K562 (cell line): ENCODE results near the gene METRN. TPM values are rescaled to one million over a fixed set of nuclear protein-coding genes. Genes with fewer than 3 reads are reported as not detected.

Experiments
- ATAC-seq: fragments of 200-7000 bp; cut with Tn5 transposase; 3 replicates; pipeline ENCODE4 v1.9.1; 2020; ENCODE audit warnings: moderate library complexity
- BruUV-seq: library from RNA; stranded (reverse); fragments of 400-500 nt; replicated peaks from 2 replicates; lab custom pipeline; 2021; lab: Mats Ljungman, UMichigan
- CTCF ChIA-PET: fragments of 300-600 bp; formaldehyde crosslinking; extraction: SDS; loops from one replicate; lab custom pipeline; 2021; ENCODE audit warnings: low intra/inter-chr PET ratio; lab: Yijun Ruan, JAX
- POLR2A ChIA-PET: fragments of 300-600, 350-650 bp; sonication (Branson Sonifier 250); formaldehyde crosslinking; extraction: SDS; loops from one replicate; lab custom pipeline; 2021; ENCODE audit warnings: antibody characterized with exemption, inconsistent platforms; lab: Yijun Ruan, JAX
- DNase-seq, 4 experiments: peaks; one replicate each; pipeline versions ENCODE4 v3.0.0 to v3.0.0-alpha.2; 2011 to 2018; ENCODE audit warnings: low spot score in 3 of 4, mixed read lengths in 3 of 4; ENCODE audit errors: extremely low read depth in 1 of 4
- FAIRE-seq: peaks from 2 replicates; lab custom pipeline; 2011; peaks lifted over from hg19 to GRCh38; lab: Jason Lieb, UNC
- H2AFZ ChIP-seq: 2 replicates; pipeline ENCODE4 v1.6.0; 2011; ENCODE audit warnings: low read depth, low read length, control low read depth, inconsistent platforms
- H3K27ac ChIP-seq: fragments of 200-600 bp; 3 replicates; pipeline ENCODE4 v1.8.0; 2011; ENCODE audit warnings: low read depth, mild to moderate bottlenecking, control low read depth, inconsistent platforms, low read length, moderate library complexity, mixed read lengths; ENCODE audit errors: extremely low read depth
- H3K27me3 ChIP-seq, 2 experiments: fragments of 300-600 bp in 1 of 2; 2 replicates in 1 of 2; 3 replicates in 1 of 2; pipeline versions ENCODE4 v1.6.0 to v1.8.0; 2011; ENCODE audit warnings: inconsistent platforms in 2 of 2, low read length in 2 of 2, mild to moderate bottlenecking in 1 of 2, mixed read lengths in 1 of 2, moderate library complexity in 1 of 2; ENCODE audit not compliant: control insufficient read depth in 2 of 2, insufficient read depth in 2 of 2
- H3K36me3 ChIP-seq: fragments of 300-600 bp; 3 replicates; pipeline ENCODE4 v1.8.0; 2011; ENCODE audit warnings: mild to moderate bottlenecking, low read length, inconsistent platforms; ENCODE audit not compliant: control insufficient read depth, insufficient read depth
- H3K4me1 ChIP-seq, 2 experiments: fragments of 200-600 bp in 1 of 2; replicated peaks in 1 of 2; 2 replicates in 1 of 2; 3 replicates in 1 of 2; pipeline versions ENCODE4 v1.5.1 to v1.8.0; 2011; ENCODE audit warnings: inconsistent platforms in 2 of 2, low read length in 2 of 2, mild to moderate bottlenecking in 1 of 2, mixed read lengths in 1 of 2, moderate library complexity in 1 of 2; ENCODE audit not compliant: control insufficient read depth in 2 of 2, insufficient read depth in 2 of 2
- H3K4me2 ChIP-seq: 2 replicates; pipeline ENCODE4 v1.6.1; 2011; ENCODE audit warnings: low read length, control low read depth, inconsistent platforms, mixed read lengths; ENCODE audit not compliant: insufficient read depth
- H3K4me3 ChIP-seq: fragments of 200-600 bp; sonication (generic), shearing (Covaris generic); 2 replicates; pipeline ENCODE4 v1.5.1; 2016; ENCODE audit warnings: control low read depth, inconsistent platforms
- H3K79me2 ChIP-seq: fragments of 200-600 bp; 3 replicates; pipeline ENCODE4 v1.8.0; 2011; ENCODE audit warnings: low read length, inconsistent platforms; ENCODE audit not compliant: control insufficient read depth, insufficient read depth
- H3K9ac ChIP-seq, 2 experiments: 2 replicates each; pipeline versions ENCODE4 v1.6.0 to v1.6.1; 2011; ENCODE audit warnings: low read depth in 2 of 2, low read length in 2 of 2, control low read depth in 1 of 2, inconsistent platforms in 1 of 2, mild to moderate bottlenecking in 1 of 2, mixed read lengths in 1 of 2; ENCODE audit not compliant: insufficient read depth in 1 of 2
- H3K9me1 ChIP-seq: one replicate; pipeline ENCODE4 v1.6.0; 2011; ENCODE audit warnings: inconsistent platforms, mild to moderate bottlenecking, low read length, moderate library complexity; ENCODE audit not compliant: control insufficient read depth, insufficient read depth
- H3K9me3 ChIP-seq: replicated peaks from 2 replicates; pipeline ENCODE4 v1.5.1; 2011; ENCODE audit warnings: low read depth, low read length, inconsistent platforms; ENCODE audit not compliant: control insufficient read depth, insufficient read depth
- H4K20me1 ChIP-seq: replicated peaks from 2 replicates; pipeline ENCODE4 v1.6.1; 2011; ENCODE audit warnings: low read length, inconsistent platforms, mixed read lengths; ENCODE audit not compliant: control insufficient read depth, insufficient read depth
- ATF4 ChIP-seq: fragments of 450-650 bp; formaldehyde crosslinking; IDR thresholded peaks from 2 replicates; pipeline ENCODE4 v1.4.0; 2022; ENCODE audit warnings: mild to moderate bottlenecking, moderate library complexity
- BRF2 ChIP-seq: IDR thresholded peaks from 3 replicates; pipeline ENCODE4 v1.6.1; 2011; ENCODE audit warnings: borderline replicate concordance, mild to moderate bottlenecking; ENCODE audit not compliant: insufficient read length, insufficient read depth
- CBX1 ChIP-seq: sonication (generic); IDR thresholded peaks from 2 replicates; pipeline ENCODE4 v1.6.1; 2016; ENCODE audit warnings: antibody characterized with exemption, low read depth, mild to moderate bottlenecking
- CHD2 ChIP-seq: IDR thresholded peaks from 2 replicates; pipeline ENCODE4 v1.6.1; 2011; ENCODE audit warnings: low read depth, low read length
- KAT2B ChIP-seq: IDR thresholded peaks from one replicate; pipeline ENCODE4 v1.6.1; 2012; ENCODE audit warnings: low read depth, mild to moderate bottlenecking, control low read depth, inconsistent platforms, low read length, moderate library complexity
- MED1 ChIP-seq: sonication (generic); formaldehyde crosslinking; IDR thresholded peaks from 2 replicates; pipeline ENCODE4 v1.8.1; 2023; ENCODE audit warnings: missing genetic modification reagents, borderline replicate concordance
- NFE2L1 ChIP-seq: fragments of 450-650 bp; IDR thresholded peaks from 2 replicates; pipeline ENCODE4 v1.6.1; 2016; ENCODE audit warnings: missing genetic modification characterization, low read depth, mild to moderate bottlenecking, missing compliant biosample characterization, moderate library complexity, borderline replicate concordance
- POLR2G ChIP-seq: fragments of 200-400 bp; formaldehyde crosslinking; IDR thresholded peaks from 2 replicates; pipeline ENCODE4 v1.6.1; 2017; ENCODE audit warnings: low read depth, mild to moderate bottlenecking, antibody characterized with exemption, low read length, moderate library complexity
- RAD21 ChIP-seq, 2 experiments: fragments of 250-450 bp in 1 of 2; fragments of 450-650 bp in 1 of 2; sonication (Bioruptor Pico) in 1 of 2; formaldehyde crosslinking in 1 of 2; IDR thresholded peaks in 1 of 2; conservative IDR thresholded peaks in 1 of 2; 2 replicates each; pipeline versions ENCODE4 v1.4.0 to v1.8.0; 2020 to 2022; ENCODE audit warnings: mild to moderate bottlenecking in 2 of 2, moderate library complexity in 1 of 2
- RBM22 ChIP-seq: fragments of 200-400 bp; formaldehyde crosslinking; IDR thresholded peaks from 2 replicates; pipeline ENCODE4 v1.6.1; 2018; ENCODE audit warnings: low read length, low read depth; ENCODE audit not compliant: poor library complexity, severe bottlenecking
- SAFB ChIP-seq: fragments of 200-400 bp; formaldehyde crosslinking; IDR thresholded peaks from 2 replicates; pipeline ENCODE4 v1.6.1; 2017; ENCODE audit warnings: low read depth, low read length, borderline replicate concordance
- VEZF1 ChIP-seq: fragments of 200-800 bp; sonication (Bioruptor generic); IDR thresholded peaks from 2 replicates; pipeline ENCODE4 v1.6.1; 2017; ENCODE audit warnings: missing genetic modification characterization, missing compliant biosample characterization
- ZNF24 ChIP-seq: fragments of 450-650 bp; IDR thresholded peaks from 2 replicates; pipeline ENCODE4 v1.6.1; 2016
- ZNF589 ChIP-seq: fragments of 200-800 bp; sonication (Bioruptor generic); IDR thresholded peaks from 2 replicates; pipeline ENCODE4 v1.6.1; 2016; ENCODE audit warnings: low read depth, missing genetic modification characterization, missing compliant biosample characterization
- ZNF77 ChIP-seq: fragments of 250-450 bp; sonication (Bioruptor Pico); IDR thresholded peaks from 2 replicates; pipeline ENCODE4 v1.5.0; 2020
- WGBS: fragments of 100-300 bp; shearing (Covaris generic); methylation state at CpG from one replicate; pipeline ENCODE4 v1.1.6; 2016; ENCODE audit warnings: low coverage, mixed read lengths; ENCODE audit not compliant: insufficient coverage; ENCODE audit errors: missing lambda C conversion rate; 5-methylcytosine and 5-hydroxymethylcytosine counted together
- in situ Hi-C: fragments of 300-500 bp; cut with MboI; formaldehyde crosslinking; loops from 4 replicates; pipeline ENCODE4 v1.15.0; 2018; ENCODE audit warnings: inconsistent platforms, mixed read lengths
- intact Hi-C: fragments of 100-400 bp; cut with micrococcal nuclease; formaldehyde crosslinking; loops from 2 replicates; pipeline ENCODE4 v1.14.2; 2022
- polyA plus RNA-seq, 8 experiments: library from polyadenylated mRNA; depleted of rRNA in 4 of 8; stranded (reverse) in 5 of 8; unstranded in 3 of 8; fragments of >200 nt; fragmentation: Nextera tagmentation in 2 of 8; fragmentation: Illumina TruSeq in 1 of 8; extraction: Ambion mirVana in 2 of 8; extraction: Trizol in 1 of 8; gene quantifications; 2 replicates each; pipeline versions ENCODE4 v1.2.1 to v1.2.3, GENCODE V29; 2011 to 2014; ENCODE audit warnings: inconsistent platforms in 1 of 8, missing spikeins in 1 of 8
- total RNA-seq, 7 experiments: library from RNA; depleted of rRNA in 6 of 7; stranded (reverse); fragments of >200 nt in 6 of 7; fragmentation: Illumina TruSeq in 2 of 7; extraction: Trizol in 2 of 7; gene quantifications; 2 replicates each; pipeline versions ENCODE4 v1.2.1 to v1.2.3, GENCODE V29; 2011 to 2021; ENCODE audit warnings: low replicate concordance in 1 of 7

Gene METRN
- total and polyA plus RNA-seq, 9 of the 15 experiments (the other 6 are each of a cell fraction or from before 2014, with no cell fraction given): 0.20 to 89.8 (median 15.4) TPM

- no peaks in the 10 kb centered on the region for H3K9me3 ChIP-seq
- ChIA-PET CTCF (no interaction called here), POLR2A (interaction anchor here (0.6 to 1.4 kb wide), 3 partner anchors 21 to 107 kb away, joined by 3 to 4 read pairs (median 3); no protein-coding TSS in a partner anchor)
- no peaks in the 10 kb centered on the region for H3K27me3 ChIP-seq
- no TSS peak for BruUV-seq
- H4K20me1 ChIP-seq: no peaks in the 10 kb centered on the region; the same call in 1 of the 2 replicates
- H3K27ac ChIP-seq: no peak overlapping the region
- H3K36me3 ChIP-seq: peaks cover 92% of the 10 kb centered on the region; the same call in 2 of the 3 replicates
- H2AFZ ChIP-seq: no peak overlapping the region
- DNase-seq: no peak
- no peak overlapping the region for H3K4me2 ChIP-seq
- peaks cover 9% of the 10 kb centered on the region for H3K79me2 ChIP-seq
- H3K4me3 ChIP-seq: no peak overlapping the region
- peak overlapping the region in 1 of 2 experiments; percentile 89; a peak in 1 of 4 replicates for H3K9ac ChIP-seq
- in situ Hi-C loops: no loop called here
- intact Hi-C loops: no loop called here
- H3K4me1 ChIP-seq: peaks cover 10 to 92% of the 10 kb centered on the region in 2 experiments; a peak in 4 of 5 replicates
- TF ChIP-seq POLR2G: peak; percentile 7; the same call in 1 of the 2 replicates
- TF ChIP-seq MED1: no peak
- TF ChIP-seq ZNF24: no peak
- no peak for TF ChIP-seq CBX1
- TF ChIP-seq ATF4 (CRISPR knock-in tag): no peak
- TF ChIP-seq RBM22: peak; percentile 2
- TF ChIP-seq VEZF1 (CRISPR knock-in tag): no peak
- no peak for TF ChIP-seq NFE2L1 (tag)
- no peak for TF ChIP-seq BRF2
- no peak for TF ChIP-seq ZNF77
- TF ChIP-seq KAT2B: no peak
- TF ChIP-seq CHD2: no peak
- TF ChIP-seq RAD21 (CRISPR knock-in tag; conservative IDR thresholded peaks at IDR 0.05 in 1 of 2, IDR thresholded peaks at IDR 0.05 in 1 of 2): no peak
- TF ChIP-seq ZNF589: no peak
- TF ChIP-seq SAFB: no peak
- FAIRE-seq: no peak
- no peak for ATAC-seq
- peaks cover 6% of the 10 kb centered on the region for H3K9me1 ChIP-seq
- WGBS: 90% methylated on average over 36 of the region's 49 CpGs
These were observed 19.5 kb downstream of the METRN start for GRCh38 chr16:734208-734980.
